LNCAP (cell line): ENCODE data around the gene KIF6.

Experiments used
- TF ChIP-seq, protein P1 (sequence below): fragments of 450-650 bp; IDR thresholded peaks from 2 replicates; pipeline ENCODE4 v1.5.1; 2017; ENCODE audit warnings: mild to moderate bottlenecking

The KIF6 gene

DNA sequence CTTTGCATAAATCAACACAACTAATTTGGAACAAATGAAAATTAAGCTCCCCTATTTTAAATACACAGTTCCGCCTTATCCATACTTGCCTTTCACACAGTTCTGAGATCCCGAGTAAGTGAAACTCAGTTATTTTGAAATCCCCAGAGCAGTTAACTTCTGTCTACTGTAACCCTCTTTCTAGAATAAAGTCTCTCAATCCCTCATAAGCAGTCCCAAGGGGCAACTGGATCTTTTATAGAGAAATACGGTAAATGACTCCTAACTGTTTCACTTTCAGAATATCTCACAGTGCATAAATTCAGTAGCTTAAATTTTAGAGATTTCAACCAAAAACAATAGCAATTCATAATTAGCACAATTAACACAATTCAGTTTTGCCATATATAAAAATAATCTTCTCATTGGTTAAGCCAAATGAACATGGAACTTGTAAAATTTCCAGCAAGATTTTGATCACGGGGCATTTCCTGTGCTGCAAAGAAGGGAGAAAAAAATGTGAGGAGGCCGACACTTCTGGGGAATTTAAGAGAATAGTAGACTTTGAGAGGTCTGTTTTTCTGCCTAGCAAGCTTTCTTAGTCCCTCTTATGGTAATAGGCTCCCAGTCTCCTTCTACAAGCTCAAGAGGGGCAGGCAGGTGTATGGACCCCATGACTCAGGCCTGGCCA lies 78.3 kb downstream of the KIF6 start:
- TF ChIP-seq, protein P1, sequence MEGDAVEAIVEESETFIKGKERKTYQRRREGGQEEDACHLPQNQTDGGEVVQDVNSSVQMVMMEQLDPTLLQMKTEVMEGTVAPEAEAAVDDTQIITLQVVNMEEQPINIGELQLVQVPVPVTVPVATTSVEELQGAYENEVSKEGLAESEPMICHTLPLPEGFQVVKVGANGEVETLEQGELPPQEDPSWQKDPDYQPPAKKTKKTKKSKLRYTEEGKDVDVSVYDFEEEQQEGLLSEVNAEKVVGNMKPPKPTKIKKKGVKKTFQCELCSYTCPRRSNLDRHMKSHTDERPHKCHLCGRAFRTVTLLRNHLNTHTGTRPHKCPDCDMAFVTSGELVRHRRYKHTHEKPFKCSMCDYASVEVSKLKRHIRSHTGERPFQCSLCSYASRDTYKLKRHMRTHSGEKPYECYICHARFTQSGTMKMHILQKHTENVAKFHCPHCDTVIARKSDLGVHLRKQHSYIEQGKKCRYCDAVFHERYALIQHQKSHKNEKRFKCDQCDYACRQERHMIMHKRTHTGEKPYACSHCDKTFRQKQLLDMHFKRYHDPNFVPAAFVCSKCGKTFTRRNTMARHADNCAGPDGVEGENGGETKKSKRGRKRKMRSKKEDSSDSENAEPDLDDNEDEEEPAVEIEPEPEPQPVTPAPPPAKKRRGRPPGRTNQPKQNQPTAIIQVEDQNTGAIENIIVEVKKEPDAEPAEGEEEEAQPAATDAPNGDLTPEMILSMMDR = no peak

DNA sequence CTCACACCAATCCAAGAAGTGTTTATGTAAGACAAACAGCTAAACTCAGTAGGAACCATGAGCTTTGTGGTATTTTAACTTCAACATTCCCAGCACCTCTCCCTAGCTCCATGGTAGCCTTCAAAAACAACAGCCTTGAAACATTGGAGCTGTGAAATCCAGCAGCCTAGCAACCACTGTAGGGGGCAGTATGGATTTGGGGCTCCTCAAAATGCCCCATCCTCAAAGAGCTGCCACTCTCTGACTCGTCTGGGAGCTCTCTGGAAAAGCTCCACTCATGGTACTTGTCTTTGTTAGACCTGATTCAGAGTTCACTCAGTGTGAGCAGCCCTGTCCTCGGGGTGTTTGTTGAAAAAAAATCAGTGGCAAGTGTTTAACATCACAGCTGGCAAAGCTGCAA lies 82.9 kb downstream of the KIF6 start:
- TF ChIP-seq, protein P1 = no peak

DNA sequence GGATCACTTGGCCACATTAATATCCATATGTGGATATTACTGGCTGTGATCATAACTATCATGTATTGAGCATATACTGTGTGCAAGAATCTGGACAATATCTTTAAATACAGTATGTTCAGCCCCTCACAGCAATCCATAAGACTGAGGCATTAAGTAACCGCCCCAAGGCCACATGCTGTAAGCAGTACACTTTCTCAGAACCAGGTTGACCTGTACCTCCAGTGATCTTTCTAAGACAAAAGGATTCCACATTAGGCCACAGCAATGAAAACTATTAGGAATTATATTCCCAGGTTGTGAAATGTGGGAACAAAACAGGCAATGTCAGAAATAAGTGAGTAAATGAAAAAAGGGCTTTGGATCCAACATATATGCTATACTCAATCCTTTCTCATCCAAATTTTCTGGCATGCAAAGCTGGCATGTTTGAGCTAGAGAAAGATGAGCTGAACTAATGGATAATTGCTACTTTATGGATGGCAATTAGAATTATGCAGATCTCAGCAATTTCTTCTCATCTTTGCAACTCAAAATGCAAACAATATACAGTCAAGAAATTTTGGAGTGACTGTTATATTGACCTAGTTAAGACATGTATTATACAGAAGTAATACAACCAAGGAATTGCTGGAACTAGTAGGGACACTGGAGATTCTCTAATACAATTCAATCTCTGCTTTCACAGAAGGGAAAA lies 86.9 kb downstream of the KIF6 start:
- TF ChIP-seq, protein P1 = no peak

DNA sequence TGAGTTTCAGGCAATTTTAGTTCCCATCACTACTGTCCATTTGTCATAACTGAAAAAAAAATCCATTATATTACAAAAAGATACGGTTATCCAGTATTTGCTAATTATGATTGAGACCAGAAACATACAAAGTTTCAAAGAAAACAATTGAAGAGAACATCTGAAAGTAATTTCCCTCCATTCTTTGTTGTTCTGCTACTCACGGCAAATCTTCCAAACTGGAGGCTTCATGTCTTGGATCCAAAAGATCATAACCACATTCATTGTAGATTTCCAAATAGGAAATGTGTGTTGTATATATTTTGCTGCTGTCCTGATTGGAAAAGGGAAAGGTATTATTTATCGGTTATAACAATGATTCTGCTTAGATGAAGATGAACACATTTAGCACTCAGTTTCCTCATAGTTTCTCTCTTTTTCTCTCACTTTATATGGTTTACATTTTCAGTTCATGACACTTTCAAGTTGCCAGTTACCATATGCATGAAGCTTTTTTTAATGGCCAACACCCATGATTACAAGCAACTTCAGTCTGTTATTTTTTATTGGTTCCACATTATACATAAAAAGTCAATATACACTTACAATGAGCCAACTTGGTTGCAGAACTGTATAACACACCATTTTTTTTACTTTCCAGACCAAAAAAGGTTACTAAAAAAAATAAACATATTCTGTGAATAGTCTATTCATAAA lies 90.4 kb downstream of the KIF6 start:
- TF ChIP-seq, protein P1 = no peak

DNA sequence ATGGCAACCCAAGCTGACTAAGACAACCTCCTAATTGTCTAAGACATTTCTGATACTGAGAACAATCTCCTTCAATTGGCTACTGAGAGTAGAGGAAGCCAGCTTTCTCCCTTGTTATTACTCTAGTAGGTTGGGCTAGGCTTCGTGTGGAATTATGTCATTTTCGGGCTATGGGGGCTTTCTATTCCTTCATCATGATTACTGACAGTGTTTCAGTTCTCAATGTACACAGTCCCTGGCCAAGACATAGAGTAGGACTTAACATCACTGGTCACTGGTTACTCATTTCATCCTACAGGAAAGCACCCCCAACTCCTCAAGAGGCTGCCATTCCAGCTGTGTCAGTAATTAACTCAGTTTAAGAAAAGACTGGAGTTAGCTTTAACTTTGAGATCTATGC lies 100.0 kb downstream of the KIF6 start:
- TF ChIP-seq, protein P1 = no peak

DNA sequence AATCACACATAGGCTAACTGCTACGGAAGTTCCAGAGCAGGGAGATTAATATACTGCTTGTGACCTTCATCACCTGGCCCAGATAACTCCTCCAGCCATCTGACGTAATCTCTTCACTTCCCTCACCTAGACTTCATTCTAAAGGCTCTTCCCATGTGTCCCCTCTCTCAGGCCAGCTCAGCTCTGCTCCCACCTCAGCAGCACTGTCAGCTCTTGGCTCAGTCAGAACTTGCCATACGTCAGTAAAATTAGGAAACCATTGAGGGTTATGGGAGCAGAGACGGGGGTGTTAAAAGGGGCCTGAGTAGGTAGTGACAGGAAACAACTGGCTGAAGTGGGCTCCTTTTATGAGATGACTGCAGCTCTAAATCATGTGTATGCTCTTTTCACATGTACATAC lies 101.5 kb downstream of the KIF6 start:
- TF ChIP-seq, protein P1 = no peak

DNA sequence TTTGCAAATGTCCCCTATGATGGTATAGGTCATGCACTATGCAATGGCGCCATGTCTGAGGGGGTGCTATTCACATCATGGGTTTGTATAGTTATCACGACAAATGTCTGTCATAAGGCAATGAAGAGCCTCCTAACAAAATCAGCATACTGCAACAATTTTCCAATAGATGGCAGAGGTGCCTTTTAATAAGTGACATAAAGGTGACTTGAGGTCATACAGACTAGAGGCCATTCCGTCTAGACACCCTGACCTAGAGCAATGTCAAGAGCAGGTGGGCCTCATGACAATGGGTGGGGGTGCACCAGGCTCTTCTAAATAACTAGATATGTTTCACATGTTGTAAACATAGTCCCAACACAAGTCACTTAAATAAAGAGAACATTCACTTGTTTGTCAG lies 107.7 kb downstream of the KIF6 start:
- TF ChIP-seq, protein P1 = no peak
